Stomach smooth muscle (tissue), 2 donors: Measurements from ENCODE around the gene RGR.
A peak's percentile ranks its signal among the peaks of the same experiment; 100 is the strongest.

ENCODE experiments used
- H3K27ac ChIP-seq: one replicate; pipeline ENCODE4 v1.7.0; 2013; ENCODE audit warnings: mild to moderate bottlenecking, low read length, inconsistent platforms
- H3K27me3 ChIP-seq, 2 donors: one replicate each; pipeline ENCODE4 v1.7.0; 2013; ENCODE audit warnings: low read length in 2 of 2; ENCODE audit not compliant: insufficient read depth in 2 of 2, control insufficient read depth in 1 of 2
- H3K36me3 ChIP-seq, 2 donors: one replicate each; pipeline ENCODE4 v1.7.0; 2013; ENCODE audit warnings: low read length in 2 of 2; ENCODE audit not compliant: control insufficient read depth in 2 of 2, insufficient read depth in 2 of 2
- H3K4me1 ChIP-seq: one replicate; pipeline ENCODE4 v1.7.0; 2013; ENCODE audit warnings: low read length; ENCODE audit not compliant: control insufficient read depth, insufficient read depth
- H3K4me3 ChIP-seq, 2 donors: one replicate each; pipeline ENCODE4 v1.7.0; 2013; ENCODE audit warnings: low read length in 2 of 2
- H3K9ac ChIP-seq, 2 donors: one replicate each; pipeline ENCODE4 v1.7.0; 2013; ENCODE audit warnings: low read length in 2 of 2, mild to moderate bottlenecking in 1 of 2
- H3K9me3 ChIP-seq, 2 donors: one replicate each; pipeline ENCODE4 v1.7.0; 2013; ENCODE audit warnings: low read length in 2 of 2; ENCODE audit not compliant: control insufficient read depth in 2 of 2
- donor health status: healthy.
- donor health status: Pancreatic carcinoma.

RGR gene

GRCh38 chr10:84257343-84258020, 12.6 kb downstream of the RGR start:
- H3K27me3 ChIP-seq, result peaks cover 7 to 8% of the 10 kb centered on the region in 2 donors

GRCh38 chr10:84258034-84258695, 13.3 kb downstream of the RGR start:
- no peaks in the 10 kb centered on the region for H3K9me3 ChIP-seq
- peaks cover 7 to 10% of the 10 kb centered on the region in 2 donors for H3K27me3 ChIP-seq
- no peaks in the 10 kb centered on the region for H3K4me1 ChIP-seq
- no peak overlapping the region for H3K9ac ChIP-seq
- no peaks in the 10 kb centered on the region for H3K36me3 ChIP-seq
- H3K27ac ChIP-seq, result no peak overlapping the region
- H3K4me3 ChIP-seq, result no peak overlapping the region

More at GRCh38 chr10:84257343-84258020, 12.6 kb downstream of the RGR start:
- Histone ChIP-seq H3K27ac (no peak overlapping the region), H3K4me1 (no peaks in the 10 kb centered on the region), H3K9ac (no peak overlapping the region), H3K36me3 (no peaks in the 10 kb centered on the region), H3K9me3 (no peaks in the 10 kb centered on the region), H3K4me3 (no peak overlapping the region)

GRCh38 chr10:84261236-84261915, 16.5 kb downstream of the RGR start:
- H3K27ac ChIP-seq, result no peak overlapping the region
- peaks cover 7 to 13% of the 10 kb centered on the region in 2 donors for H3K27me3 ChIP-seq
- H3K9me3 ChIP-seq, result no peaks in the 10 kb centered on the region
- H3K4me1 ChIP-seq, result no peaks in the 10 kb centered on the region
- no peak overlapping the region for H3K9ac ChIP-seq
- no peaks in the 10 kb centered on the region for H3K36me3 ChIP-seq
- H3K4me3 ChIP-seq, result no peak overlapping the region

GRCh38 chr10:84262190-84262956, 17.5 kb downstream of the RGR start:
- Histone ChIP-seq H3K4me3 (no peak overlapping the region), H3K9ac (no peak overlapping the region), H3K9me3 (no peaks in the 10 kb centered on the region), H3K27ac (no peak overlapping the region), H3K4me1 (no peaks in the 10 kb centered on the region), H3K36me3 (no peaks in the 10 kb centered on the region), H3K27me3 (peaks cover 2 to 13% of the 10 kb centered on the region in 2 donors)

- Histone ChIP-seq H3K4me3 (no peak overlapping the region), H3K27me3 (peaks cover 2 to 20% of the 10 kb centered on the region in 2 donors), H3K36me3 (no peaks in the 10 kb centered on the region)
Observed at GRCh38 chr10:84263716-84264115, 18.9 kb downstream of the RGR start.

GRCh38 chr10:84264611-84265141, 19.8 kb downstream of the RGR start:
- H3K9me3 ChIP-seq, result no peaks in the 10 kb centered on the region
- H3K36me3 ChIP-seq, result no peaks in the 10 kb centered on the region
- no peaks in the 10 kb centered on the region for H3K4me1 ChIP-seq
- no peak overlapping the region for H3K27ac ChIP-seq
- peaks cover 2 to 23% of the 10 kb centered on the region in 2 donors for H3K27me3 ChIP-seq
- H3K4me3 ChIP-seq, result no peak overlapping the region
- peak overlapping the region in 1 of 2 donors; percentile 37 for H3K9ac ChIP-seq

More at GRCh38 chr10:84263716-84264115, 18.9 kb downstream of the RGR start:
- H3K9me3 ChIP-seq, result no peaks in the 10 kb centered on the region
- H3K27ac ChIP-seq, result no peak overlapping the region
- H3K9ac ChIP-seq, result no peak overlapping the region
- H3K4me1 ChIP-seq, result no peaks in the 10 kb centered on the region

GRCh38 chr10:84265418-84265817, 20.6 kb downstream of the RGR start:
- H3K4me1 ChIP-seq, result no peaks in the 10 kb centered on the region
- H3K9me3 ChIP-seq, result no peaks in the 10 kb centered on the region
- H3K9ac ChIP-seq, result no peak overlapping the region
- H3K27ac ChIP-seq, result no peak overlapping the region
- H3K4me3 ChIP-seq, result no peak overlapping the region
- H3K36me3 ChIP-seq, result no peaks in the 10 kb centered on the region
- H3K27me3 ChIP-seq, result peaks cover 2 to 23% of the 10 kb centered on the region in 2 donors

- no peak overlapping the region for H3K27ac ChIP-seq
- H3K9me3 ChIP-seq, result no peaks in the 10 kb centered on the region
- no peaks in the 10 kb centered on the region for H3K4me1 ChIP-seq
- H3K36me3 ChIP-seq, result no peaks in the 10 kb centered on the region
- H3K27me3 ChIP-seq, result peaks cover 2 to 19% of the 10 kb centered on the region in 2 donors
- H3K4me3 ChIP-seq, result no peak overlapping the region
- no peak overlapping the region for H3K9ac ChIP-seq
Observed at GRCh38 chr10:84267503-84268126, 22.8 kb downstream of the RGR start.

- H3K27me3 ChIP-seq, result peaks cover 2 to 16% of the 10 kb centered on the region in 2 donors
- H3K4me3 ChIP-seq, result no peak overlapping the region
- H3K9me3 ChIP-seq, result no peaks in the 10 kb centered on the region
- H3K36me3 ChIP-seq, result no peaks in the 10 kb centered on the region
- H3K27ac ChIP-seq, result no peak overlapping the region
- H3K9ac ChIP-seq, result no peak overlapping the region
- no peaks in the 10 kb centered on the region for H3K4me1 ChIP-seq
Observed at GRCh38 chr10:84269162-84269561, 24.3 kb downstream of the RGR start.

- Histone ChIP-seq H3K4me1 (no peaks in the 10 kb centered on the region), H3K4me3 (no peak overlapping the region), H3K9me3 (no peaks in the 10 kb centered on the region)
Observed at GRCh38 chr10:84269773-84270172, 24.9 kb downstream of the RGR start.

More at GRCh38 chr10:84269773-84270172, 24.9 kb downstream of the RGR start:
- Histone ChIP-seq H3K36me3 (no peaks in the 10 kb centered on the region), H3K27ac (no peak overlapping the region), H3K9ac (no peak overlapping the region), H3K27me3 (peaks cover 2 to 16% of the 10 kb centered on the region in 2 donors)
